GM23338 (cell line): Measurements from ENCODE around the gene SLC29A2. TPM values are rescaled to one million over a fixed set of nuclear protein-coding genes. Genes with fewer than 3 reads are reported as not detected.
A peak's percentile ranks its signal among the peaks of the same experiment; 100 is the strongest.

Experiments
- ATAC-seq: fragments of 200-7000 bp; cut with Tn5 transposase; 3 replicates; pipeline ENCODE4 v1.9.1; 2020
- DNase-seq: peaks from one replicate; pipeline ENCODE4 v3.0.0-alpha.2; 2015; ENCODE audit warnings: low spot score
- H2AFZ ChIP-seq: fragments of 200-600 bp; sonication (generic); 2 replicates; pipeline ENCODE4 v1.8.0; 2016; ENCODE audit warnings: antibody characterized with exemption, mild to moderate bottlenecking, moderate library complexity
- H3F3A ChIP-seq: fragments of 200-600 bp; sonication (generic); replicated peaks from 2 replicates; pipeline ENCODE4 v1.8.0; 2017; ENCODE audit warnings: antibody characterized with exemption, mixed run types, low read depth
- H3K27ac ChIP-seq: fragments of 200-600 bp; sonication (generic); 2 replicates; pipeline ENCODE4 v1.6.1; 2016; ENCODE audit warnings: low read depth
- H3K27me3 ChIP-seq: fragments of 200-600 bp; sonication (generic); 2 replicates; pipeline ENCODE4 v1.8.0; 2016; ENCODE audit warnings: mild to moderate bottlenecking, mixed run types, moderate library complexity; ENCODE audit not compliant: insufficient read depth
- H3K36me3 ChIP-seq: fragments of 200-600 bp; sonication (generic); 2 replicates; pipeline ENCODE4 v1.8.0; 2016; ENCODE audit warnings: mild to moderate bottlenecking; ENCODE audit not compliant: insufficient read depth
- H3K4me1 ChIP-seq: fragments of 200-600 bp; sonication (generic); 2 replicates; pipeline ENCODE4 v1.8.0; 2016; ENCODE audit warnings: mild to moderate bottlenecking, moderate library complexity; ENCODE audit not compliant: insufficient read depth
- H3K4me2 ChIP-seq: fragments of 200-600 bp; sonication (generic); 2 replicates; pipeline ENCODE4 v1.7.1; 2017; ENCODE audit warnings: mixed run types
- H3K4me3 ChIP-seq: fragments of 200-600 bp; sonication (generic); 2 replicates; pipeline ENCODE4 v1.6.1; 2016; ENCODE audit warnings: mixed run types
- H3K79me2 ChIP-seq: fragments of 200-600 bp; sonication (generic); replicated peaks from 2 replicates; pipeline ENCODE4 v1.8.0; 2017; ENCODE audit warnings: mild to moderate bottlenecking; ENCODE audit not compliant: insufficient read depth
- H3K9me2 ChIP-seq: fragments of 200-600 bp; sonication (generic); 2 replicates; pipeline ENCODE4 v1.8.0; 2017; ENCODE audit not compliant: insufficient read depth
- H4K20me1 ChIP-seq: fragments of 200-600 bp; sonication (generic); replicated peaks from 2 replicates; pipeline ENCODE4 v1.8.0; 2017; ENCODE audit warnings: mild to moderate bottlenecking; ENCODE audit not compliant: insufficient read depth
- H3K27ac Mint-ChIP-seq: 2 replicates; pipeline ENCODE4 v1.8.0; 2020; ENCODE audit warnings: inconsistent platforms, mild to moderate bottlenecking, moderate library complexity, mixed read lengths
- H3K27me3 Mint-ChIP-seq: 3 replicates; pipeline ENCODE4 v1.8.0; 2022; ENCODE audit warnings: low read depth, mild to moderate bottlenecking, moderate library complexity, mixed read lengths, inconsistent platforms; ENCODE audit not compliant: insufficient read depth, poor library complexity
- H3K36me3 Mint-ChIP-seq: 3 replicates; pipeline ENCODE4 v1.8.0; 2021; ENCODE audit warnings: low read depth, mild to moderate bottlenecking, inconsistent platforms, moderate library complexity, mixed read lengths
- H3K4me1 Mint-ChIP-seq: 3 replicates; pipeline ENCODE4 v1.8.0; 2020; ENCODE audit warnings: mild to moderate bottlenecking, inconsistent platforms, mixed read lengths
- H3K4me3 Mint-ChIP-seq: 3 replicates; pipeline ENCODE4 v1.8.0; 2021; ENCODE audit warnings: moderate library complexity, mild to moderate bottlenecking, inconsistent platforms, mixed read lengths
- H3K9me3 Mint-ChIP-seq: 3 replicates; pipeline ENCODE4 v1.8.0; 2020; ENCODE audit warnings: moderate library complexity, mild to moderate bottlenecking, inconsistent platforms, mixed read lengths
- CREB1 ChIP-seq: fragments of 250-450 bp; sonication (Bioruptor Pico); IDR thresholded peaks from 2 replicates; pipeline ENCODE4 v1.5.0; 2020; ENCODE audit warnings: low read depth, mild to moderate bottlenecking, moderate library complexity
- ZNF331 ChIP-seq: fragments of 250-450 bp; sonication (Bioruptor Pico); IDR thresholded peaks from 2 replicates; pipeline ENCODE4 v1.5.0; 2020; ENCODE audit warnings: low read depth, mild to moderate bottlenecking, moderate library complexity
- polyA plus RNA-seq: library from polyadenylated mRNA; unstranded; fragments of >200 nt; fragmentation: Nextera tagmentation; extraction: Ambion mirVana; gene quantifications from 2 replicates; pipeline ENCODE4 v1.2.1, GENCODE V29; 2016
- small RNA-seq: library from RNA; depleted of rRNA; stranded (forward); fragments of <200 nt; gene quantifications from one replicate; pipeline ENCODE3, GENCODE V24; 2014; ENCODE audit warnings: low replicate concordance
- total RNA-seq: library from RNA; depleted of rRNA; stranded (reverse); fragments of >200 nt; shearing (Covaris generic); gene quantifications from 2 replicates; pipeline ENCODE4 v1.2.3, GENCODE V29; 2014; rRNA removed
- TF ChIP-seq, protein P1 (sequence below): fragments of 250-450 bp; sonication (Bioruptor Pico); IDR thresholded peaks from 2 replicates; pipeline ENCODE4 v1.5.0; 2020; ENCODE audit warnings: mild to moderate bottlenecking, moderate library complexity
- TF ChIP-seq, protein P2 (sequence below), 2 experiments: fragments of 200-600 bp in 1 of 2; sonication (generic) in 1 of 2; conservative IDR thresholded peaks; 2 replicates each; pipeline versions ENCODE4 v1.5.1 to v1.6.1; 2016 to 2017; ENCODE audit warnings: antibody characterized with exemption in 2 of 2, low read depth in 2 of 2, mild to moderate bottlenecking in 2 of 2, moderate library complexity in 1 of 2

Gene SLC29A2
- total and polyA plus RNA-seq, 2 experiments from 2014 or later = 26.0 to 31.1 TPM

DNA sequence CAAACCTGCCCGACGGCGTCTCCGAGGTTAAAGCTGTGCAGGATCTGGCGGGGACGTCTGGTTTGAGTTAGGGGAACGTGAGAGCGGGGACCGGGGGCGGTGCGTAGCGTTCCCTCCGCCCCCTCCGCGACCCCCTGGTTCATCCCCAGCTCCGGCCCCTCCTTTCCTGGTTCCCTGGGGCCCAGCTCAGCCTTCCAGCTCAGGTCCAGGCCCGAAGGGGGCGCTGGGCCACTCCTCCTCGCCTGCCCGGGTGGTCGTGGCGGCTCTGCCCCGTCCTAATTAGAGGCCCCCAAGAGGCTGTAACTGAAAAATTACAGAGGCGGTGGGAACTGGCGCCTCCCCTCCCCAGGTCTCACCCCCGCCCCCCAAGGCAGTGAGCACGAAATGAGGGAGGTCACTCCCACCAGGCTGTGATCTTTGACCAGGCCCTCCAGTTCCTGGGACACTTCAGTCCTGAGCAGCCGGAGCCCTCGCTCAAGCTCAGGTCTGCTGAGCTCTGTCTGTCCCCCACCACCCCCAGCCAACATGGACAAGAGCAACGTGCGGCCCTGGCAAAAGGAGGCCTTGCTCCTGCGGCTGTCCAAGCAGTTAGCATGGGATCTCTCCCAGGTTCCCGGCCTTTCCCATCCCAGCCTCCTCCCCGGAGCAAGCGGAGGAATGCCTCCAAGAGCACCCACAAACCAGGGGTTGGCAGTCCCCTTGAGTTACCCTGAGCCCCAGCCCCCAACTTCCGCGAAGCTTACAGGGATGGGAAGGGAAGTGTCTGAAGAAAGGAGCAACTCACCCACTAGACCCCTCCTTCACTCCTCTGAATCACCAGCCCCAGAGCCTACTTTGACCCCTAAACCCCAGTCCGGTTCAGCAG, 58.0 kb downstream of the SLC29A2 start (continued):
- TF ChIP-seq, protein P1, sequence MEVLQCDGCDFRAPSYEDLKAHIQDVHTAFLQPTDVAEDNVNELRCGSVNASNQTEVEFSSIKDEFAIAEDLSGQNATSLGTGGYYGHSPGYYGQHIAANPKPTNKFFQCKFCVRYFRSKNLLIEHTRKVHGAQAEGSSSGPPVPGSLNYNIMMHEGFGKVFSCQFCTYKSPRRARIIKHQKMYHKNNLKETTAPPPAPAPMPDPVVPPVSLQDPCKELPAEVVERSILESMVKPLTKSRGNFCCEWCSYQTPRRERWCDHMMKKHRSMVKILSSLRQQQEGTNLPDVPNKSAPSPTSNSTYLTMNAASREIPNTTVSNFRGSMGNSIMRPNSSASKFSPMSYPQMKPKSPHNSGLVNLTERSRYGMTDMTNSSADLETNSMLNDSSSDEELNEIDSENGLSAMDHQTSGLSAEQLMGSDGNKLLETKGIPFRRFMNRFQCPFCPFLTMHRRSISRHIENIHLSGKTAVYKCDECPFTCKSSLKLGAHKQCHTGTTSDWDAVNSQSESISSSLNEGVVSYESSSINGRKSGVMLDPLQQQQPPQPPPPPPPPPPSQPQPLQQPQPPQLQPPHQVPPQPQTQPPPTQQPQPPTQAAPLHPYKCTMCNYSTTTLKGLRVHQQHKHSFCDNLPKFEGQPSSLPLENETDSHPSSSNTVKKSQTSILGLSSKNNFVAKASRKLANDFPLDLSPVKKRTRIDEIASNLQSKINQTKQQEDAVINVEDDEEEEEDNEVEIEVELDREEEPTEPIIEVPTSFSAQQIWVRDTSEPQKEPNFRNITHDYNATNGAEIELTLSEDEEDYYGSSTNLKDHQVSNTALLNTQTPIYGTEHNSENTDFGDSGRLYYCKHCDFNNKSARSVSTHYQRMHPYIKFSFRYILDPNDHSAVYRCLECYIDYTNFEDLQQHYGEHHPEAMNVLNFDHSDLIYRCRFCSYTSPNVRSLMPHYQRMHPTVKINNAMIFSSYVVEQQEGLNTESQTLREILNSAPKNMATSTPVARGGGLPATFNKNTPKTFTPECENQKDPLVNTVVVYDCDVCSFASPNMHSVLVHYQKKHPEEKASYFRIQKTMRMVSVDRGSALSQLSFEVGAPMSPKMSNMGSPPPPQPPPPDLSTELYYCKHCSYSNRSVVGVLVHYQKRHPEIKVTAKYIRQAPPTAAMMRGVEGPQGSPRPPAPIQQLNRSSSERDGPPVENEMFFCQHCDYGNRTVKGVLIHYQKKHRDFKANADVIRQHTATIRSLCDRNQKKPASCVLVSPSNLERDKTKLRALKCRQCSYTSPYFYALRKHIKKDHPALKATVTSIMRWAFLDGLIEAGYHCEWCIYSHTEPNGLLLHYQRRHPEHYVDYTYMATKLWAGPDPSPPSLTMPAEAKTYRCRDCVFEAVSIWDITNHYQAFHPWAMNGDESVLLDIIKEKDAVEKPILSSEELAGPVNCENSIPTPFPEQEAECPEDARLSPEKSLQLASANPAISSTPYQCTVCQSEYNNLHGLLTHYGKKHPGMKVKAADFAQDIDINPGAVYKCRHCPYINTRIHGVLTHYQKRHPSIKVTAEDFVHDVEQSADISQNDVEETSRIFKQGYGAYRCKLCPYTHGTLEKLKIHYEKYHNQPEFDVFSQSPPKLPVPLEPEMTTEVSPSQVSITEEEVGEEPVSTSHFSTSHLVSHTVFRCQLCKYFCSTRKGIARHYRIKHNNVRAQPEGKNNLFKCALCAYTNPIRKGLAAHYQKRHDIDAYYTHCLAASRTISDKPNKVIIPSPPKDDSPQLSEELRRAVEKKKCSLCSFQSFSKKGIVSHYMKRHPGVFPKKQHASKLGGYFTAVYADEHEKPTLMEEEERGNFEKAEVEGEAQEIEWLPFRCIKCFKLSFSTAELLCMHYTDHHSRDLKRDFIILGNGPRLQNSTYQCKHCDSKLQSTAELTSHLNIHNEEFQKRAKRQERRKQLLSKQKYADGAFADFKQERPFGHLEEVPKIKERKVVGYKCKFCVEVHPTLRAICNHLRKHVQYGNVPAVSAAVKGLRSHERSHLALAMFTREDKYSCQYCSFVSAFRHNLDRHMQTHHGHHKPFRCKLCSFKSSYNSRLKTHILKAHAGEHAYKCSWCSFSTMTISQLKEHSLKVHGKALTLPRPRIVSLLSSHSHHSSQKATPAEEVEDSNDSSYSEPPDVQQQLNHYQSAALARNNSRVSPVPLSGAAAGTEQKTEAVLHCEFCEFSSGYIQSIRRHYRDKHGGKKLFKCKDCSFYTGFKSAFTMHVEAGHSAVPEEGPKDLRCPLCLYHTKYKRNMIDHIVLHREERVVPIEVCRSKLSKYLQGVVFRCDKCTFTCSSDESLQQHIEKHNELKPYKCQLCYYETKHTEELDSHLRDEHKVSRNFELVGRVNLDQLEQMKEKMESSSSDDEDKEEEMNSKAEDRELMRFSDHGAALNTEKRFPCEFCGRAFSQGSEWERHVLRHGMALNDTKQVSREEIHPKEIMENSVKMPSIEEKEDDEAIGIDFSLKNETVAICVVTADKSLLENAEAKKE (CRISPR knock-in tag) = no peak
- TF ChIP-seq, protein P2, sequence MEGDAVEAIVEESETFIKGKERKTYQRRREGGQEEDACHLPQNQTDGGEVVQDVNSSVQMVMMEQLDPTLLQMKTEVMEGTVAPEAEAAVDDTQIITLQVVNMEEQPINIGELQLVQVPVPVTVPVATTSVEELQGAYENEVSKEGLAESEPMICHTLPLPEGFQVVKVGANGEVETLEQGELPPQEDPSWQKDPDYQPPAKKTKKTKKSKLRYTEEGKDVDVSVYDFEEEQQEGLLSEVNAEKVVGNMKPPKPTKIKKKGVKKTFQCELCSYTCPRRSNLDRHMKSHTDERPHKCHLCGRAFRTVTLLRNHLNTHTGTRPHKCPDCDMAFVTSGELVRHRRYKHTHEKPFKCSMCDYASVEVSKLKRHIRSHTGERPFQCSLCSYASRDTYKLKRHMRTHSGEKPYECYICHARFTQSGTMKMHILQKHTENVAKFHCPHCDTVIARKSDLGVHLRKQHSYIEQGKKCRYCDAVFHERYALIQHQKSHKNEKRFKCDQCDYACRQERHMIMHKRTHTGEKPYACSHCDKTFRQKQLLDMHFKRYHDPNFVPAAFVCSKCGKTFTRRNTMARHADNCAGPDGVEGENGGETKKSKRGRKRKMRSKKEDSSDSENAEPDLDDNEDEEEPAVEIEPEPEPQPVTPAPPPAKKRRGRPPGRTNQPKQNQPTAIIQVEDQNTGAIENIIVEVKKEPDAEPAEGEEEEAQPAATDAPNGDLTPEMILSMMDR (conservative IDR thresholded peaks at IDR 0.05; ENCODE audit: low read depth in 2 of 2) = peak; percentile 48 to 71
- no peak for TF ChIP-seq ZNF331 (CRISPR knock-in tag)

DNA sequence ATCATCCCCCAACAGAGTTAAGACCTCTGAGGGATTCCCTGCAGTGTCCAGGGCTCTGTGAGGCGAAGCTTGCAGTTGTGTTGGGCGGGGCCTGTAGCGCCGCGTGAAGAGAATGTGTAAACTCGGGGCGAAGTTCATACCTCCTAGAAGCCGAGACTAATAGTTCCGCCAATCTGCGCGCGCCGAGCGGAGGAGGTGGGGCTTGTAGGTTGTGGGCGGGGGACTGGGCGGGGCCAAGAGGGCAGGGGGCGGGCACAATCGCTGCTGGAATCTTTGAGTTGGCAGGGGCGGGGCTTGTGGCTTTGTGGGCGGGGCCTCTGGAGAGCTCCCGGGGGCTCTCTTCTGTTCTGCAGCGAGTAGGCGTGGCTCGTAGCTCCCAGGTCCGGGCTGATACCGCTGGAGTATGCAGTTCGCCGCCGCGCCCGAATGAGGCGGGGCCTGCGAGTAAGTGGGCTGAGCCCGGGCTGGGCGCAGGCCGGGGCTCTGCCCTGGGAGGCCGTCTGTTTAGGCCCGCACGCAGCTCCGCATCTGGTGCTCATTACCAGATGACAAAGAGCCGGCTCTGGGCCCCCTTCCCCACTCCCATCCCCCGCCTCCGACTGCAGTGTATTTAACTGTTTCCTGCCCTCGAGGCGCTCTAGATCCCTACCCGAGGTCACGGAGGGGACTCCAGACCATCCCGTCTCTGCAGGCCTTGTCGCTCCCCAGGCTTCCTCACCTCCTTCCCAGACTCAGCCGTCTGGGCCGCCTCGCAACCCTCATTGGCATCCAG, 58.8 kb downstream of the SLC29A2 start:
- peak; percentile 78 for ATAC-seq
- Mint-ChIP-seq H3K4me1 (peaks cover 31% of the 10 kb centered on the region), H3K27ac (peak overlapping the region; percentile 97), H3K27me3 (peaks cover 9% of the 10 kb centered on the region), H3K9me3 (no peaks in the 10 kb centered on the region), H3K4me3 (peak overlapping the region; percentile 81), H3K36me3 (peaks cover 2% of the 10 kb centered on the region; the same call in 1 of the 3 replicates)
- H3K4me2 ChIP-seq = peak overlapping the region; percentile 90
- H3K27ac ChIP-seq = peak overlapping the region; percentile 97
- peaks cover 12% of the 10 kb centered on the region; the same call in 1 of the 2 replicates for H3F3A ChIP-seq
- no peaks in the 10 kb centered on the region for H4K20me1 ChIP-seq
- peaks cover 22% of the 10 kb centered on the region for H3K4me1 ChIP-seq
- H3K27me3 ChIP-seq = no peaks in the 10 kb centered on the region
- peak overlapping the region; percentile 99 for H2AFZ ChIP-seq
- DNase-seq = peak; percentile 99
- H3K9me2 ChIP-seq = no peaks in the 10 kb centered on the region
- no peaks in the 10 kb centered on the region for H3K36me3 ChIP-seq
- peak overlapping the region; percentile 84 for H3K4me3 ChIP-seq
- H3K79me2 ChIP-seq = no peaks in the 10 kb centered on the region
- TF ChIP-seq ZNF331 (CRISPR knock-in tag) (no peak), CREB1 (0 out of 2 replicates have a peak, but pooled peaks have one; percentile 18)

Small RNAs within 50 kb of the gene (small RNA-seq; reads per million reads assigned to genes)
- not detected for gene RF00017
- not detected for gene RNU1-84P

Other genes starting within 250 kb of the SLC29A2 start
- gene KLC2, start 114.1 kb downstream of the SLC29A2 start, total RNA-seq = 31.1 and 40.4 TPM in 2 replicates
- 17.8 and 18.3 TPM in 2 replicates for gene KLC2, start 114.1 kb downstream of the SLC29A2 start, polyA plus RNA-seq
- 92.7 and 99.6 TPM in 2 replicates for gene RAB1B, start 103.1 kb downstream of the SLC29A2 start, total RNA-seq
- 30.3 and 30.5 TPM in 2 replicates for gene RAB1B, start 103.1 kb downstream of the SLC29A2 start, polyA plus RNA-seq
- gene CNIH2, start 93.6 kb downstream of the SLC29A2 start, total RNA-seq = 9.2 and 10.8 TPM in 2 replicates
- gene CNIH2, start 93.6 kb downstream of the SLC29A2 start, polyA plus RNA-seq = 4.3 and 7.9 TPM in 2 replicates
- 75.0 and 87.0 TPM in 2 replicates for gene YIF1A, start 82.6 kb downstream of the SLC29A2 start, total RNA-seq
- 71.5 and 75.6 TPM in 2 replicates for gene YIF1A, start 82.6 kb downstream of the SLC29A2 start, polyA plus RNA-seq
- 4.4 and 5.0 TPM in 2 replicates for gene TMEM151A, start 79.9 kb downstream of the SLC29A2 start, total RNA-seq
- gene TMEM151A, start 79.9 kb downstream of the SLC29A2 start, polyA plus RNA-seq = 1.0 and 1.2 TPM in 2 replicates
- gene CD248, start 54.7 kb downstream of the SLC29A2 start, total RNA-seq = 2.0 and 3.8 TPM in 2 replicates
- 2.4 and 2.7 TPM in 2 replicates for gene CD248, start 54.7 kb downstream of the SLC29A2 start, polyA plus RNA-seq
- 3.7 and 8.2 TPM in 2 replicates for gene RIN1, start 35.3 kb downstream of the SLC29A2 start, total RNA-seq
- 1.9 and 2.5 TPM in 2 replicates for gene RIN1, start 35.3 kb downstream of the SLC29A2 start, polyA plus RNA-seq
- gene BRMS1, start 26.7 kb downstream of the SLC29A2 start, total RNA-seq = 53.6 and 59.1 TPM in 2 replicates
- gene BRMS1, start 26.7 kb downstream of the SLC29A2 start, polyA plus RNA-seq = 61.7 and 62.2 TPM in 2 replicates
- 41.9 TPM in 2 replicates for gene B4GAT1, start 24.1 kb downstream of the SLC29A2 start, total RNA-seq
- gene B4GAT1, start 24.1 kb downstream of the SLC29A2 start, polyA plus RNA-seq = 23.5 and 26.7 TPM in 2 replicates
- gene NPAS4, start 49.3 kb upstream of the SLC29A2 start, total RNA-seq = 0.35 and 0.97 TPM in 2 replicates
- 0.66 and 0.71 TPM in 2 replicates for gene NPAS4, start 49.3 kb upstream of the SLC29A2 start, polyA plus RNA-seq
- 139 and 234 TPM in 2 replicates for gene MRPL11, start 67.1 kb upstream of the SLC29A2 start, total RNA-seq
- gene MRPL11, start 67.1 kb upstream of the SLC29A2 start, polyA plus RNA-seq = 236 and 237 TPM in 2 replicates
- 8.5 and 9.1 TPM in 2 replicates for gene PELI3, start 95.1 kb upstream of the SLC29A2 start, total RNA-seq
- gene PELI3, start 95.1 kb upstream of the SLC29A2 start, polyA plus RNA-seq = 2.2 and 2.8 TPM in 2 replicates
- gene DPP3, start 108.7 kb upstream of the SLC29A2 start, total RNA-seq = 85.9 and 101 TPM in 2 replicates
- gene DPP3, start 108.7 kb upstream of the SLC29A2 start, polyA plus RNA-seq = 22.2 and 22.7 TPM in 2 replicates
- gene BBS1, start 138.9 kb upstream of the SLC29A2 start, total RNA-seq = 27.8 and 41.3 TPM in 2 replicates
- 8.7 and 11.6 TPM in 2 replicates for gene BBS1, start 138.9 kb upstream of the SLC29A2 start, polyA plus RNA-seq
- gene ZDHHC24, start 174.3 kb upstream of the SLC29A2 start, total RNA-seq = 10.0 and 13.1 TPM in 2 replicates
- 5.6 and 7.3 TPM in 2 replicates for gene ZDHHC24, start 174.3 kb upstream of the SLC29A2 start, polyA plus RNA-seq
- 3.8 and 6.3 TPM in 2 replicates for gene ACTN3, start 175.1 kb upstream of the SLC29A2 start, total RNA-seq
- gene ACTN3, start 175.1 kb upstream of the SLC29A2 start, polyA plus RNA-seq = 6.0 and 7.3 TPM in 2 replicates
- gene CTSF, start 196.8 kb upstream of the SLC29A2 start, total RNA-seq = 39.9 and 51.1 TPM in 2 replicates
- gene CTSF, start 196.8 kb upstream of the SLC29A2 start, polyA plus RNA-seq = 20.4 and 21.6 TPM in 2 replicates
- 0.74 and 1.2 TPM in 2 replicates for gene CCDC87, start 221.3 kb upstream of the SLC29A2 start, total RNA-seq
- gene CCDC87, start 221.3 kb upstream of the SLC29A2 start, polyA plus RNA-seq = 0.12 and 0.39 TPM in 2 replicates
- 36.1 and 39.1 TPM in 2 replicates for gene CCS, start 221.4 kb upstream of the SLC29A2 start, total RNA-seq
- 53.2 and 60.7 TPM in 2 replicates for gene CCS, start 221.4 kb upstream of the SLC29A2 start, polyA plus RNA-seq
- gene RBM14, start 244.9 kb upstream of the SLC29A2 start, total RNA-seq = 83.1 and 83.5 TPM in 2 replicates
- 39.7 and 45.4 TPM in 2 replicates for gene RBM14, start 244.9 kb upstream of the SLC29A2 start, polyA plus RNA-seq